Mesodermal cell (in vitro differentiated cells): Measurements from ENCODE around the gene ARMC12.

Experiments used
- H3K27ac ChIP-seq: 2 replicates; pipeline ENCODE4 v1.7.0; 2013; ENCODE audit warnings: mild to moderate bottlenecking, low read depth, low read length, moderate library complexity; ENCODE audit not compliant: severe bottlenecking
- H3K36me3 ChIP-seq: 2 replicates; pipeline ENCODE4 v1.7.1; 2013; ENCODE audit warnings: mild to moderate bottlenecking, low read length, moderate library complexity; ENCODE audit not compliant: control insufficient read depth, insufficient read depth
- H3K4me1 ChIP-seq: one replicate; pipeline ENCODE4 v1.7.1; 2013; ENCODE audit warnings: mild to moderate bottlenecking, low read length; ENCODE audit not compliant: insufficient read depth, control insufficient read depth, poor library complexity, severe bottlenecking
- H3K4me3 ChIP-seq: 2 replicates; pipeline ENCODE4 v1.7.0; 2013; ENCODE audit warnings: low read length, control low read depth, mild to moderate bottlenecking; ENCODE audit not compliant: insufficient read depth, poor library complexity, severe bottlenecking; ENCODE audit errors: extremely low read depth
- H3K9me3 ChIP-seq: 2 replicates; pipeline ENCODE4 v1.7.1; 2013; ENCODE audit warnings: mild to moderate bottlenecking, low read length, moderate library complexity; ENCODE audit not compliant: control insufficient read depth
- WGBS, 2 experiments: methylation state at CpG; one replicate each; pipeline ENCODE4 v1.1.5; 2013; ENCODE audit warnings: missing lambda C conversion rate in 2 of 2; ENCODE audit not compliant: insufficient coverage in 2 of 2; 5-methylcytosine and 5-hydroxymethylcytosine counted together

The ARMC12 gene

DNA sequence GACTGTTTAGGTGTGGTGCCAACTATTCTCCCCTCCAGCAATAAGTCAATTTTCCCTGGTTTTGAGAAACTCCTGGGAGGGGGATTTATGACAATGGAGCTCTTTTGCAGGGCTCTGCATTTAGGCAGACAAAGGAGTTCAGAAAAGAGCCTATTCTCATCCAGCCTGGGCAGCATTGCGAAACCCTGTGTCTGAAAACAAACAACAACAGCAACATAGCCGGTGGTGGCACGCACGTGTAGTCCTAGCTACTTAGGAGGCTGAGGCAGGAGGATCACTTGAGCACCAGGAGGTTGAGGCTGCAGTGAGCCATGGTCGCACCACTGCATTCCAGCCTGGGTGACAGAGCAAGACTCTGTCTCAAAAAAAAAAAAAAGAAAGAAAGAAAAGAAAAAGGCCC lies 53.9 kb downstream of the ARMC12 start:
- H3K27ac ChIP-seq, result no peak overlapping the region
- H3K4me3 ChIP-seq, result no peak overlapping the region
- H3K36me3 ChIP-seq, result no peaks in the 10 kb centered on the region
- no peaks in the 10 kb centered on the region for H3K4me1 ChIP-seq
- 85 to 90% methylated on average over 4 to 5 of the region's 5 CpGs for WGBS, 2 experiments
- no peaks in the 10 kb centered on the region for H3K9me3 ChIP-seq

DNA sequence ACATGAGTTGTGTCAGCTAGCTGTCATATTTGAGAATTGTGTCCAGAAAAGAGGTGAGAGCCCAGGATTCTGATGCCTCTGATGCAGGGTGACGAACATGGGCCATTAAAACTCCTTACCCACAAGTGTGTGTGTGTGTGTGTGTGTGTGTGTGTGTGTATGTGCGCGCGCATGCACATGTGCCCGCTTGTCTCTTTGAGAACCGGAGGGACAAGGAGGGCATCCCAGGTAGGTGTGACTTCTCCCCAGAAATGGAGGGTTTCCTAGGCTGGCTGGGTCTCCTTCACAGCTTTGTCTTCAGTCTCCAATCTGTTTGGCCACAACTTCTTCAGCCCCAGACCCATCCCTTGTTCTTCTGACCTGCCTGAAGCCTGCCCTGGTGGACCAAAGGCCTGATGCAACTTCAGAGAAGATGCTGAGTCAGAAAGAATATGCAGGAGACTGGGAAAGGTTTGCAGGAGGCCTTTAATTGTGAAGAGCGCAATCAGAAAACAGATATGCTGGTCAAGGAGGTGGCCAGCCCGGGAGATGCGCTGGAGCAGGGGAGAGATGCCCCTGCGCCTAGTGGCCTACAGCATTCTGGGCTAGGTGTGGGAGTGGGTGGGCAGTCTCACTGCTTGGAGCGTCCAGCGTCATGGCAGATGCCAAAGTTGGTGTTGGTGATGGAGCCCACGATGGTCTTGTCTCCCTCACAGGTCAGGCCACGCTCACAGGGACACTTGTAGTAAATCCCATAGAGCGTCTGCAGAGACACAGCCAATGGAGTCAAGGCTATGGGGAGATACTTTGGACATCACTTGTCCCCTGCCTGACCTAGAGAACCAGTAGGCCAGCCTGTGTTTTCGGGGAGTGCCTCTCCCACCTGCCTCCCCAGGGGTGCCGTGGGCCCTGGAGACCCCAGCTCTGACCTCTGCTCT lies 58.0 kb downstream of the ARMC12 start:
- 93 to 94% methylated on average over 16 of the region's 17 CpGs for WGBS, 2 experiments
- Histone ChIP-seq H3K9me3 (no peaks in the 10 kb centered on the region), H3K27ac (no peak overlapping the region), H3K4me1 (no peaks in the 10 kb centered on the region), H3K4me3 (no peak overlapping the region), H3K36me3 (no peaks in the 10 kb centered on the region)

DNA sequence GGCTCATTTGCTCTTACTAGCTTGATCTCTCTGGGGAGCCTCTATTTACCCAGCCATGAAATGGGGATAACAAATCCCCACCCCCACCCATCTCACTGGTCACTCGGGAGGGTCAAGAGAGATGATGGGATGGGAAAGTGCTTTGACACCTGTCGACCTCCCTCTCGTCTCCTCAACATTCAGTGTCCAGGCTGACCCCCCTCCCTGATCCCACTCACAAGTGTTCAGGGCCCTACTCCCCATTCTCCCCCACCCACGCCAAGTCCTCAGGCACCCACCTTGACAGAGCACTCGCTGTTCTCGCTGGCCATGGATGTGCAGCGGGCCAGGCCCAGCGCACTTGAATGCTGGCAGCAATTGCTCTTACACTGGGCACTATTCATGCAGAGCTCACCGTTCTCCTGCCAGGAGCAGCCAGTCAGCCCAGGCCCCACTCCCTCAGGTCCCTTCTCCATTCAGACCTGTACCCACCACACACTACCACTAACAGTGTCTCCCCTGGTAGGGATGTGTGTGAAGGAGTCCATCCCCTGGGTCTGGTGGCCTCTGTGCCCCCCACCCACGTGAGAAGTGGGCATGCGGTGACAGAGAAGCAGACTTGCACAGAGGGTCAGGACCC lies 58.7 kb downstream of the ARMC12 start:
- 91 to 95% methylated on average over 9 to 10 of the region's 11 CpGs for WGBS, 2 experiments
- Histone ChIP-seq H3K4me1 (no peaks in the 10 kb centered on the region), H3K9me3 (no peaks in the 10 kb centered on the region), H3K36me3 (no peaks in the 10 kb centered on the region), H3K4me3 (no peak overlapping the region), H3K27ac (no peak overlapping the region)

DNA sequence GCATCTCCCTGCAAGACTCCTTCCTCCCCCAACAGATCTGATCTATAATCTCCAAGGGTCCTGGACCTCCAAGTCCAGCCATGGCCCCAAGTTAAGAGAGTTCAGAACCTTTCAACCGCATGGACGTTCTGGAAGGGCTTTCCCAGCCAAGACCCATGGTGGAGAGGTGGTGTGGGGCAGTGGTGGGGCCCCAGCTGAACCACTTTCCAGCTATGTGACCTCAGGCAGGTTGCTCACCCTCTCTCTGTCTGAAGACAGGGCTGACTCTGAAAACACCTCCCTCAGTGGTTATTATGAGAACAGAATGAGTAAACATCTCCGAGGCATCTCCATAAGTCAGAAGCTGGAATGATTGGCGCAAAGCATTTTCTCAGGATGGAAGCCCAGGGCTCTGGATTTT lies 59.4 kb downstream of the ARMC12 start:
- no peak overlapping the region for H3K27ac ChIP-seq
- no peaks in the 10 kb centered on the region for H3K36me3 ChIP-seq
- WGBS, 2 experiments, result 88 to 98% methylated on average over 2 to 3 of the region's 4 CpGs
- no peaks in the 10 kb centered on the region for H3K9me3 ChIP-seq
- no peak overlapping the region for H3K4me3 ChIP-seq
- no peaks in the 10 kb centered on the region for H3K4me1 ChIP-seq

DNA sequence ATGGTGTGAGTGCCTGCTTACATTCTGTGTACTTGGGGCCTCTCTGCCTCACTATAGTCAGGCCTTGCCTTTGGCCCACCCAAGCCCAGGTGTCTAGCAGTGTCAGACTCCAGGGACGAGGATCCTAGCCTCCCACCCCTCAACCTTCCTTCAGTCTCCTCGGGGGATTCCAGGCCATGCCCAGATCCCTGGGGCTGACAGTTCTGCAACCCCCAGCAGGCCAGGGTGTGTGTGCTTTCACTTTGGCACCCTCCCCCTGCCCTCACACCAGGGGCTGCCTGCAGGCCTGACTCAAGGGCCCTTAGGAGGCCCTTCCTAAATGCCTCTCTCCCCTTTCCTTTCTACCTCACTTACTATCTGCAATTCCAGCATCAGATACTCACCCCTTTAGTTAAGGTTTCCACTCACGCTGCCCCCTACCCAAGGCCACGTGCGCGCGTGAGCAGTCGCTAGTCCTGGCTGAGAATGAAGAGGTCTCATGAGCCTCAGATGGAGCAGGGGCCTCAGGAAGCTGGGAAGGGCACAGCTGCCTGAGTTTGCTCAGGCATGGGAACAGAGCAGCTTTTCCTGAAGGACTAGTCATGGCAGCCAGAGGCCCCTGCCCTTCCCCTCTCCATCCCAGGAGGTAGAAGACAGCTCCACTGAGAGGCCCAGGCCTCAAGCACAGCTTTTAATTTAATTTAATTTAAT lies 61.1 kb downstream of the ARMC12 start:
- Histone ChIP-seq H3K4me1 (no peaks in the 10 kb centered on the region), H3K4me3 (no peak overlapping the region), H3K9me3 (no peaks in the 10 kb centered on the region), H3K36me3 (no peaks in the 10 kb centered on the region), H3K27ac (no peak overlapping the region)
- 75 to 83% methylated on average over 8 of the region's 8 CpGs for WGBS, 2 experiments
